Neuronal stem cell (in vitro differentiated cells): ENCODE data around the gene ZNF431.

Experiments
- DNase-seq: peaks from one replicate; pipeline ENCODE4 v3.0.0-alpha.2; 2013; ENCODE audit warnings: low spot score
- H2AFZ ChIP-seq: one replicate; pipeline ENCODE4 v1.6.1; 2013; ENCODE audit warnings: mild to moderate bottlenecking, low read length, inconsistent platforms
- H2AK5ac ChIP-seq: 2 replicates; pipeline ENCODE4 v1.6.1; 2013; ENCODE audit warnings: low read depth, mild to moderate bottlenecking, inconsistent platforms, low read length, moderate library complexity, mixed read lengths
- H2BK120ac ChIP-seq: 2 replicates; pipeline ENCODE4 v1.6.1; 2013; ENCODE audit warnings: low read depth, mild to moderate bottlenecking, inconsistent platforms, low read length, moderate library complexity, mixed read lengths
- H2BK12ac ChIP-seq: one replicate; pipeline ENCODE4 v1.6.1; 2013; ENCODE audit warnings: low read length, inconsistent platforms
- H2BK15ac ChIP-seq: 2 replicates; pipeline ENCODE4 v1.6.1; 2013; ENCODE audit warnings: mild to moderate bottlenecking, low read length, inconsistent platforms, mixed read lengths
- H2BK5ac ChIP-seq: one replicate; pipeline ENCODE4 v1.6.1; 2013; ENCODE audit warnings: inconsistent platforms, mild to moderate bottlenecking, low read length, moderate library complexity
- H3K14ac ChIP-seq: one replicate; pipeline ENCODE4 v1.6.1; 2013; ENCODE audit warnings: low read length, inconsistent platforms
- H3K18ac ChIP-seq: 2 replicates; pipeline ENCODE4 v1.6.1; 2013; ENCODE audit warnings: low read length, inconsistent platforms
- H3K23ac ChIP-seq: 2 replicates; pipeline ENCODE4 v1.6.1; 2013; ENCODE audit warnings: low read depth, mild to moderate bottlenecking, mixed read lengths, low read length, inconsistent platforms; ENCODE audit not compliant: poor library complexity
- H3K27ac ChIP-seq: replicated peaks from 3 replicates; pipeline ENCODE4 v1.5.1; 2013; ENCODE audit warnings: low read length, inconsistent platforms
- H3K27me3 ChIP-seq, 3 experiments: 2 replicates each; pipeline ENCODE4 v1.6.1; 2013; ENCODE audit warnings: low read length in 3 of 3, mild to moderate bottlenecking in 2 of 3, inconsistent platforms in 1 of 3, low read depth in 1 of 3, mixed read lengths in 1 of 3, moderate library complexity in 1 of 3; ENCODE audit not compliant: control insufficient read depth in 3 of 3, insufficient read depth in 3 of 3
- H3K36me3 ChIP-seq, 2 donors: replicated peaks in 1 of 2; 2 replicates each; pipeline ENCODE4 v1.6.1; 2013; ENCODE audit warnings: low read length in 2 of 2; ENCODE audit not compliant: control insufficient read depth in 2 of 2, insufficient read depth in 2 of 2
- H3K4ac ChIP-seq: 2 replicates; pipeline ENCODE4 v1.6.1; 2013; ENCODE audit warnings: inconsistent platforms, mild to moderate bottlenecking, low read length, moderate library complexity
- H3K4me1 ChIP-seq, 2 donors: 1 replicate in 1 of 2; 2 replicates in 1 of 2; pipeline ENCODE4 v1.6.1; 2013; ENCODE audit warnings: low read length in 2 of 2, low read depth in 1 of 2; ENCODE audit not compliant: control insufficient read depth in 2 of 2, insufficient read depth in 1 of 2
- H3K4me2 ChIP-seq: one replicate; pipeline ENCODE4 v1.6.1; 2013; ENCODE audit warnings: mild to moderate bottlenecking, low read length, inconsistent platforms; ENCODE audit not compliant: insufficient read depth, poor library complexity, severe bottlenecking
- H3K4me3 ChIP-seq, 2 donors: 2 replicates each; pipeline ENCODE4 v1.5.1; 2013; ENCODE audit warnings: low read length in 2 of 2, mild to moderate bottlenecking in 2 of 2, inconsistent platforms in 1 of 2, moderate library complexity in 1 of 2
- H3K79me1 ChIP-seq: one replicate; pipeline ENCODE4 v1.6.1; 2013; ENCODE audit warnings: low read depth, mild to moderate bottlenecking, inconsistent platforms, low read length, moderate library complexity
- H3K9ac ChIP-seq: one replicate; pipeline ENCODE4 v1.6.1; 2013; ENCODE audit warnings: mild to moderate bottlenecking, low read depth, low read length, inconsistent platforms; ENCODE audit not compliant: poor library complexity
- H3K9me3 ChIP-seq, 2 donors: replicated peaks in 1 of 2; 2 replicates each; pipeline versions ENCODE3 to v1.6.1; 2013; ENCODE audit warnings: low read length in 2 of 2, mild to moderate bottlenecking in 2 of 2, inconsistent platforms in 1 of 2, low read depth in 1 of 2, mixed read lengths in 1 of 2, moderate library complexity in 1 of 2; ENCODE audit not compliant: control insufficient read depth in 2 of 2, insufficient read depth in 1 of 2
- H4K8ac ChIP-seq: one replicate; pipeline ENCODE4 v1.6.1; 2013; ENCODE audit warnings: low read depth, mild to moderate bottlenecking, inconsistent platforms, low read length, moderate library complexity
- H4K91ac ChIP-seq: one replicate; pipeline ENCODE4 v1.6.1; 2013; ENCODE audit warnings: low read length, low read depth, mild to moderate bottlenecking, inconsistent platforms; ENCODE audit not compliant: poor library complexity
- WGBS, 2 donors: extraction: QIAGEN DNeasy Blood & Tissue Kit; methylation state at CpG; one replicate each; pipeline ENCODE4 v1.1.7; 2013; ENCODE audit warnings: missing lambda C conversion rate in 2 of 2, mixed read lengths in 1 of 2; ENCODE audit not compliant: insufficient read length in 2 of 2, insufficient replicate concordance in 1 of 2; ENCODE audit errors: extremely low coverage in 2 of 2; 5-methylcytosine and 5-hydroxymethylcytosine counted together

Gene ZNF431

DNA sequence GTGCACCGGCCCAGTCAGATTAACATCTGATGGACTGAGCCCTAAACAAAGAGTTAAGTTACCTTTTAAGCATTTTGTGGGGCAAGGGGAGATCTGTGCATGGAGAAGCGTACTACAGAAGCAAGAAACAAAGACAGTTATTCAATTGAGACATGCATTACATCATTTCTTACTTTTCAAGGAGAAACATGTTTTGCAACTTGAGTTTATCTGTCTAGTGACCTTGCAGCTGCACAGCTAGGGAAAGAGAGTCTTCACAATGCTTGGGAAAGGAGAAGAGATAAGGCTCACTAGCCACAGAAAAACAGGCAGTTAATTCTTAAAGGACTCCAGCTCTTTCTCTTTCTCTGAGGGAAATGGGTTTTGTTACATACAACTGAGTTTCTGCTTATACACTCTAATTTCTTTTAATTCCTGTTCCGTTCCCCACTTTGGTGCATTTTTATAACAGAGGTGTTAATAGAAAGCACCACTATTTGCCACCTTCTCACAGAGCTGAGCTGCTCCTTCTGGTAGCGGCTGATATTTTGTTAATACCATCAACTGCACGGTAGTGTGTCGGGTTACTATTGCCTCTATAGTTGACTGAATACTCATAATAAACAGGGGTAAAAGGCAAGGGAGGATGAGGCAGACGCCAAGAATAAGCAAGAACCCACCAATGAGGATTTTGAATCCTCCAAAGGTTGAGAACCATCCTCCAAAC, 55.9 kb downstream of the ZNF431 start:
- H2BK5ac ChIP-seq = no peak overlapping the region
- H3K14ac ChIP-seq = no peak overlapping the region
- no CpG with 5 or more reads among the region's 7 CpGs for WGBS, 2 donors
- H3K18ac ChIP-seq = no peak overlapping the region
- H3K23ac ChIP-seq = no peak overlapping the region
- H3K4me1 ChIP-seq = peaks cover 0 to 1% of the 10 kb centered on the region in 2 donors
- H3K4me3 ChIP-seq = no peak overlapping the region
- H2BK120ac ChIP-seq = no peak overlapping the region
- no peaks in the 10 kb centered on the region for H3K9me3 ChIP-seq
- no peaks in the 10 kb centered on the region for H3K36me3 ChIP-seq
- H3K4me2 ChIP-seq = no peak overlapping the region
- no peak overlapping the region for H3K27ac ChIP-seq
- no peaks in the 10 kb centered on the region for H3K27me3 ChIP-seq
- H3K79me1 ChIP-seq = no peaks in the 10 kb centered on the region
- no peak overlapping the region for H3K9ac ChIP-seq
- no peak for DNase-seq
- H3K4ac ChIP-seq = no peak overlapping the region
- H2AFZ ChIP-seq = no peak overlapping the region
- H2BK15ac ChIP-seq = no peak overlapping the region
- no peak overlapping the region for H4K91ac ChIP-seq
- H4K8ac ChIP-seq = no peak overlapping the region
- no peak overlapping the region for H2AK5ac ChIP-seq
- H2BK12ac ChIP-seq = no peak overlapping the region

GRCh38 chr19:21202865-21203494, 61.1 kb downstream of the ZNF431 start:
- H3K9ac ChIP-seq = no peak overlapping the region
- no peaks in the 10 kb centered on the region for H3K36me3 ChIP-seq
- no peaks in the 10 kb centered on the region for H3K79me1 ChIP-seq
- H3K27ac ChIP-seq = no peak overlapping the region
- no peak overlapping the region for H3K18ac ChIP-seq
- H3K4me2 ChIP-seq = no peak overlapping the region
- H2AFZ ChIP-seq = no peak overlapping the region
- no peak overlapping the region for H2AK5ac ChIP-seq
- no peak overlapping the region for H3K23ac ChIP-seq
- no peak overlapping the region for H4K8ac ChIP-seq
- DNase-seq = peak; percentile 50
- H2BK120ac ChIP-seq = no peak overlapping the region
- no peak overlapping the region for H4K91ac ChIP-seq
- H3K4ac ChIP-seq = no peak overlapping the region
- H2BK12ac ChIP-seq = no peak overlapping the region
- peaks cover 0 to 1% of the 10 kb centered on the region in 2 donors for H3K4me1 ChIP-seq
- no peak overlapping the region for H2BK5ac ChIP-seq
- no peaks in the 10 kb centered on the region for H3K27me3 ChIP-seq
- H2BK15ac ChIP-seq = no peak overlapping the region
- peaks cover 3 to 8% of the 10 kb centered on the region in 2 donors for H3K9me3 ChIP-seq
- H3K14ac ChIP-seq = no peak overlapping the region
- H3K4me3 ChIP-seq = no peak overlapping the region
- WGBS, 2 donors = no CpG with 5 or more reads among the region's 9 CpGs

DNA sequence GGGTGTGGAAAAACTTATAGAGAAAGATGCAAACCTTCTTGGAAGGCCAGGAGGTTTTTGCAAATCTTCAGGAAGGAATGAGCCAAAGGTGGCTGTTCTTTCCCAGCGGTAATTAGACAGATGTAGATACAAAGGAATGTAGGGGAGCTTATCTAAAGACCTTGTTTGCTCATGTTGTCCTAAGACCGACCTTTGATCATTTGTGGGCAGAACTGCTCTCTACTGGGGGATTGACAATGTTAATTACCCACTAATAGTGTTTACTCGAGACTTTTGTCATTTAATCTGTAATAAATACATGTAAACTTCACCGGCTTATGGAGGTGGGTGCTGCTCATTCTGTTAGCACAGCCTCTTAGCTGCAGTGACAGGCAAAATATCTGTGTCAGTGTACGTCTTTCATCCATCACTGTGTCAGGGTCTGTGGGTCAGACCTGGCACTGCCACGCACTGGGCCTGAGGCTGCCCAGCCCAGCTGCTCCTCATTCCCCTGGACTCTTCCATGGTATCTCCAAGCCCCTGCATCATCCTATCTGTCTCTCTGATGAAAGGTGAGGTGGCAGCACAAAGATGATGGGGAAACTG, 68.3 kb downstream of the ZNF431 start:
- no peak overlapping the region for H3K23ac ChIP-seq
- H3K27ac ChIP-seq = no peak overlapping the region
- DNase-seq = no peak
- no peaks in the 10 kb centered on the region for H3K36me3 ChIP-seq
- H2BK5ac ChIP-seq = no peak overlapping the region
- no peak overlapping the region for H2AFZ ChIP-seq
- no CpG with 5 or more reads among the region's 6 CpGs for WGBS, 2 donors
- no peak overlapping the region for H3K4me2 ChIP-seq
- no peak overlapping the region for H3K9ac ChIP-seq
- H4K8ac ChIP-seq = no peak overlapping the region
- no peak overlapping the region for H3K4me3 ChIP-seq
- H4K91ac ChIP-seq = no peak overlapping the region
- H2BK120ac ChIP-seq = no peak overlapping the region
- no peak overlapping the region for H3K18ac ChIP-seq
- H3K27me3 ChIP-seq = no peaks in the 10 kb centered on the region
- H2BK12ac ChIP-seq = no peak overlapping the region
- no peak overlapping the region for H2BK15ac ChIP-seq
- no peak overlapping the region for H2AK5ac ChIP-seq
- H3K9me3 ChIP-seq = peaks cover 0 to 8% of the 10 kb centered on the region in 2 donors
- H3K14ac ChIP-seq = no peak overlapping the region
- H3K79me1 ChIP-seq = no peaks in the 10 kb centered on the region
- no peaks in the 10 kb centered on the region for H3K4me1 ChIP-seq
- no peak overlapping the region for H3K4ac ChIP-seq

- no peaks in the 10 kb centered on the region for H3K4me1 ChIP-seq
- no peak overlapping the region for H2AFZ ChIP-seq
- no peak overlapping the region for H2AK5ac ChIP-seq
- H3K23ac ChIP-seq = no peak overlapping the region
- H2BK12ac ChIP-seq = no peak overlapping the region
- H3K27ac ChIP-seq = no peak overlapping the region
- no peak overlapping the region for H3K14ac ChIP-seq
- H3K9me3 ChIP-seq = no peaks in the 10 kb centered on the region
- H3K4ac ChIP-seq = no peak overlapping the region
- no peak overlapping the region for H3K4me3 ChIP-seq
- H3K18ac ChIP-seq = no peak overlapping the region
- H2BK15ac ChIP-seq = no peak overlapping the region
- no peaks in the 10 kb centered on the region for H3K36me3 ChIP-seq
- DNase-seq = no peak
- no peaks in the 10 kb centered on the region for H3K27me3 ChIP-seq
- no peak overlapping the region for H2BK5ac ChIP-seq
- H2BK120ac ChIP-seq = no peak overlapping the region
- H4K8ac ChIP-seq = no peak overlapping the region
- no peak overlapping the region for H3K9ac ChIP-seq
- no peak overlapping the region for H3K4me2 ChIP-seq
- no peak overlapping the region for H4K91ac ChIP-seq
- no peaks in the 10 kb centered on the region for H3K79me1 ChIP-seq
These were observed 79.9 kb downstream of the ZNF431 start for GRCh38 chr19:21221693-21222092.
